Common myeloid progenitor, CD34-positive (primary cell): ENCODE measurements around the gene IL1RAPL2.
"Not testable (repeated sequence)": the region's sequence is repeated elsewhere in the genome, so short reads cannot be mapped to it uniquely, and the experiment has no call there.

Source experiments
- CTCF ChIA-PET: fragments of 350-600 bp; sonication (Branson Sonifier 250); formaldehyde crosslinking; loops from one replicate; lab custom pipeline; 2021; ENCODE audit warnings: antibody characterized with exemption; lab: Charles Lee
- POLR2A ChIA-PET: fragments of 350-600 bp; sonication (Branson Sonifier 250); formaldehyde crosslinking; loops from one replicate; lab custom pipeline; 2021; ENCODE audit warnings: antibody characterized with exemption; lab: Charles Lee
- DNase-seq, 3 donors: peaks; one replicate each; pipeline versions ENCODE4 v3.0.0 to v3.0.0-alpha.2; 2013
- H3K27ac ChIP-seq, 2 experiments: 1 replicate in 1 of 2; 2 replicates in 1 of 2; pipeline ENCODE4 v1.7.0; 2013; ENCODE audit warnings: inconsistent platforms in 2 of 2, low read length in 2 of 2, mild to moderate bottlenecking in 2 of 2, low read depth in 1 of 2, moderate library complexity in 1 of 2; ENCODE audit not compliant: severe bottlenecking in 2 of 2, insufficient read depth in 1 of 2, poor library complexity in 1 of 2
- H3K27me3 ChIP-seq, 5 experiments: replicated peaks in 2 of 5; 1 replicate in 3 of 5; 2 replicates in 2 of 5; pipeline versions ENCODE4 v1.6.1 to v1.7.0; 2013; ENCODE audit warnings: low read length in 4 of 5, mild to moderate bottlenecking in 2 of 5, moderate library complexity in 2 of 5, inconsistent platforms in 1 of 5; ENCODE audit not compliant: insufficient read depth in 5 of 5, control insufficient read depth in 4 of 5
- H3K36me3 ChIP-seq, 4 experiments: 1 replicate in 2 of 4; 2 replicates in 2 of 4; pipeline versions ENCODE4 v1.6.1 to v1.7.0; 2013; ENCODE audit warnings: low read length in 3 of 4, control low read depth in 1 of 4, mild to moderate bottlenecking in 1 of 4; ENCODE audit not compliant: control insufficient read depth in 4 of 4, insufficient read depth in 4 of 4
- H3K4me1 ChIP-seq, 4 experiments: 1 replicate in 3 of 4; 2 replicates in 1 of 4; pipeline versions ENCODE4 v1.6.1 to v1.7.1; 2013; ENCODE audit warnings: low read length in 3 of 4, mild to moderate bottlenecking in 3 of 4, control low read depth in 1 of 4, inconsistent platforms in 1 of 4, moderate library complexity in 1 of 4; ENCODE audit not compliant: control insufficient read depth in 4 of 4, insufficient read depth in 4 of 4; ENCODE audit errors: control extremely low read depth in 1 of 4
- H3K4me3 ChIP-seq, 7 experiments: 1 replicate in 4 of 7; 2 replicates in 3 of 7; pipeline versions ENCODE4 v1.5.1 to v1.7.0; 2013; ENCODE audit warnings: mild to moderate bottlenecking in 7 of 7, low read length in 6 of 7, moderate library complexity in 6 of 7, inconsistent platforms in 2 of 7, low read depth in 2 of 7, control low read depth in 1 of 7; ENCODE audit not compliant: insufficient read depth in 4 of 7, control insufficient read depth in 1 of 7; ENCODE audit errors: extremely low read depth in 1 of 7
- H3K9me3 ChIP-seq, 5 experiments: 1 replicate in 4 of 5; 2 replicates in 1 of 5; pipeline versions ENCODE4 v1.6.1 to v1.7.1; 2013; ENCODE audit warnings: low read length in 4 of 5, mild to moderate bottlenecking in 2 of 5, inconsistent platforms in 1 of 5, low read depth in 1 of 5, moderate library complexity in 1 of 5; ENCODE audit not compliant: control insufficient read depth in 4 of 5, insufficient read depth in 2 of 5; ENCODE audit errors: control extremely low read depth in 1 of 5
- WGBS: methylation state at CpG from one replicate; pipeline ENCODE4 v1.1.5; 2013; ENCODE audit not compliant: insufficient coverage; 5-methylcytosine and 5-hydroxymethylcytosine counted together

Gene IL1RAPL2

DNA sequence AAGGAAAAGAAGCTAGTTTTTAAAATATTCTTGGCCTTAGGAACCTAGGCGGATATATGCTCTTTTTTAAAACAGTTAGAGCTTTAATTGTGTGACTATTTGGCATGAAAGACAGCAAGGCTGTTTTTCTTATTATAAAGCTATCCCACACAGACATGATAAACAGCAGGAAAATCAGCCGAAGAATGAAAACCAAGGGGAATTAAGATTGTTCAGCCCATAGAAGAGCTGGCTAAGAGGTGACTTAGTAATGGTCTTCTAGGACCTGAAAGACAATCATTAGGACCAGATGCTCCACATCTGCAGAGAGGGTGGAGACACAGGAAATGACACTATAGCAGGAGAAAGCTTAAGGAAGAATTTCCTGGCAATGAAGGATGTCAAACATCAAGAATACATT lies 1085.0 kb downstream of the IL1RAPL2 start:
- Histone ChIP-seq H3K27ac (no peak overlapping the region), H3K4me3 (no peak overlapping the region), H3K36me3 (no peaks in the 10 kb centered on the region), H3K9me3 (no peaks in the 10 kb centered on the region), H3K27me3 (no peaks in the 10 kb centered on the region), H3K4me1 (no peaks in the 10 kb centered on the region)
- ChIA-PET CTCF (no interaction called here), POLR2A (no interaction called here)
- DNase-seq, result no peak
- WGBS, result 100% methylated on average over 1 of the region's 2 CpGs

GRCh38 chrX:105653891-105654290 lies 1087.9 kb downstream of the IL1RAPL2 start:
- ChIA-PET POLR2A (no interaction called here), CTCF (no interaction called here)
- no peaks in the 10 kb centered on the region for H3K4me1 ChIP-seq
- H3K27ac ChIP-seq, result no peak overlapping the region
- H3K4me3 ChIP-seq, result no peak overlapping the region
- no peaks in the 10 kb centered on the region for H3K36me3 ChIP-seq
- DNase-seq, result no peak
- H3K27me3 ChIP-seq, result no peaks in the 10 kb centered on the region
- H3K9me3 ChIP-seq, result no peaks in the 10 kb centered on the region
- WGBS, result no CpG with 5 or more reads among the region's 2 CpGs

DNA sequence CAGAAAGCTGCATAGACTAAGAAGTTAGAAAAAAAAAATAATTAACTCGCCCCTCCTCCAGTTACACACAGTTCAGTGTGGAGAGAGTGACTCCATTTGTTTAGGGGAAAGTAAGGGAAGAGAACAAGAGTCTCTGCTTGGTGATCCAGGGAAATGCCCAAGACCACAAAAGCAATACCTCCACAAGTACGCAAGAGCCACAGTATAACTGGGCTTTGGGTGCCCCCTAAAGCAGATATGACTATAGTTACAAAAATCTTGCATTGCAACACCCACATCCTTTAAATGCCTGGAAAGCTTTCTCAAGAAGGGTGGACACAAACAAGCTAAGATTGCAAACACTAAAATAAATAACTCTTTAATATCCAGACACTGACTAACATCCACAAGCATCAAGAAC lies 1092.1 kb downstream of the IL1RAPL2 start:
- H3K4me3 ChIP-seq, result no peak overlapping the region
- DNase-seq, result no peak
- WGBS, result 88% methylated on average over 1 of the region's 2 CpGs
- H3K27ac ChIP-seq, result no peak overlapping the region
- H3K36me3 ChIP-seq, result no peaks in the 10 kb centered on the region
- ChIA-PET CTCF (no interaction called here), POLR2A (no interaction called here)
- no peaks in the 10 kb centered on the region for H3K27me3 ChIP-seq
- H3K4me1 ChIP-seq, result no peaks in the 10 kb centered on the region
- no peaks in the 10 kb centered on the region for H3K9me3 ChIP-seq

DNA sequence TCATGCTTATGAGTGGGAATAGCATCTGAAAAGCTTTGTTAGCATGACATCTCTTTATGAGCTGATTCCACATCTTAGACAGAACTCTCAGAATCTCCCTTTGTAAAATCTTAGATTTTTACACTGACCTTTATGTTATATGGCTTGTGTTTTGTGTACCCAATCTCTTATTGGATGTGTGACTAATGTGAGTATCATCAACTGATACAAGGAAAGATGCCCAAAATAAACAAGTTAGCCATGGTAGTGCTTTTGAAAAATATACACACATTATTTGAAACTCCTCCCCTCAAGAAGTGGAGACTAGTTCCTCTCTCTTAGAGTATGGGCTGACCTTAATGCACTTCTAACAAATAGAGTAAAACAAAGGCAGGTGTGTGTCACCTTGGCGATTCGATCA lies 1096.2 kb downstream of the IL1RAPL2 start:
- Histone ChIP-seq H3K4me3 (no peak overlapping the region), H3K27ac (no peak overlapping the region), H3K27me3 (no peaks in the 10 kb centered on the region), H3K9me3 (no peaks in the 10 kb centered on the region), H3K4me1 (no peaks in the 10 kb centered on the region), H3K36me3 (no peaks in the 10 kb centered on the region)
- ChIA-PET CTCF (no interaction called here), POLR2A (no interaction called here)
- DNase-seq, result no peak
- WGBS, result 96% methylated on average over 2 of the region's 2 CpGs

DNA sequence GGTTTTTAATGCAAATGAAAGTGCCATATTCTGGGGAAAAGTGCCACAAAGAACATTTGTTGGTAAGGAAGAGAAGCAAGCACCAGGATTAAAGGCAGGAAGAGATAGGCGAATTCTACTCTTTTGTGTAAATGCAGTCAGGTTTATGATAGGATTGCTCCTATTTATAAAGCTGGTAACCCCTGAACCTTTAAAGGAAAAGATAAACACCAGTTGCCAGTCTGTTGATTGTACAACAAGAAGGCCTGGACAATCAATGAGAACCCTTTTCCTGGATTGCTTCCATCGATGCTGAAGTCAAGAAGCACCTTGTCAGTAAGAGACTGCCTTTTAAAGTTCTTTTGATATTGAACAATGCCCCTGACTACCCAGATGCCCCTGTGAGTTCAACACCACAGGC lies 1098.2 kb downstream of the IL1RAPL2 start:
- no peak for DNase-seq
- Histone ChIP-seq H3K4me3 (no peak overlapping the region), H3K36me3 (no peaks in the 10 kb centered on the region), H3K27ac (no peak overlapping the region), H3K4me1 (no peaks in the 10 kb centered on the region), H3K27me3 (no peaks in the 10 kb centered on the region), H3K9me3 (no peaks in the 10 kb centered on the region)
- ChIA-PET POLR2A (no interaction called here), CTCF (no interaction called here)
- 33% methylated on average over 1 of the region's 2 CpGs for WGBS

DNA sequence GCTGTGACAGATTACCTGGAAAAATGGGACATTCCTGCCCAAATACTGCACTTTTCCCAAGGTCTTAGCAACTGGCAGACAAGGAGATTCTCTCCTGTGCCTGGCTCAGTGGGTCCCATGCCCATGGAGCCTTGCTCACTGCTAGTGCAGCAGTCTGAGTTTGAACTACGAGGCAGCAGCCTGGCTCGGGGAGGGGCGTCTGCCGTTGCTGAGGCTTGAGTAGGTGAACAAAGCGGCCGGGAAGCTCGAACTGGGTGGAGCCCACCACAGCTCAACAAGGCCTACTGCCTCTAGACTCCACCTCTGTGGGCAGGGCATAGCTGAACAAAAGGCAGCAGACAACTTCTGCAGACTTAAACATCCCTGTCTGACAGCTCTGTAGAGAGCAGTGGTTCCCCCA lies 1118.3 kb downstream of the IL1RAPL2 start:
- H3K4me3 ChIP-seq, H3K27me3 ChIP-seq, POLR2A ChIA-PET, H3K27ac ChIP-seq, H3K9me3 ChIP-seq, DNase-seq, CTCF ChIA-PET, H3K36me3 ChIP-seq, H3K4me1 ChIP-seq: not testable (repeated sequence)
- 100% methylated on average over 3 of the region's 7 CpGs for WGBS

- Histone ChIP-seq H3K4me1 (no peaks in the 10 kb centered on the region), H3K9me3 (no peaks in the 10 kb centered on the region), H3K27ac (no peak overlapping the region), H3K27me3 (no peaks in the 10 kb centered on the region), H3K36me3 (no peaks in the 10 kb centered on the region), H3K4me3 (no peak overlapping the region)
- no peak for DNase-seq
- ChIA-PET CTCF (no interaction called here), POLR2A (no interaction called here)
- 60% methylated on average over 1 of the region's 1 CpG for WGBS
These were observed 1128.8 kb downstream of the IL1RAPL2 start for GRCh38 chrX:105694839-105695238.
